ENCODE results near the gene POPDC2.
"Not testable (repeated sequence)": the region's sequence is repeated elsewhere in the genome, so short reads cannot be mapped to it uniquely, and the experiment has no call there.

Gene POPDC2, protein sequence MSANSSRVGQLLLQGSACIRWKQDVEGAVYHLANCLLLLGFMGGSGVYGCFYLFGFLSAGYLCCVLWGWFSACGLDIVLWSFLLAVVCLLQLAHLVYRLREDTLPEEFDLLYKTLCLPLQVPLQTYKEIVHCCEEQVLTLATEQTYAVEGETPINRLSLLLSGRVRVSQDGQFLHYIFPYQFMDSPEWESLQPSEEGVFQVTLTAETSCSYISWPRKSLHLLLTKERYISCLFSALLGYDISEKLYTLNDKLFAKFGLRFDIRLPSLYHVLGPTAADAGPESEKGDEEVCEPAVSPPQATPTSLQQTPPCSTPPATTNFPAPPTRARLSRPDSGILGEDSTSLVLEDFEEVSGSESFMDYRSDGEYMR

DNA sequence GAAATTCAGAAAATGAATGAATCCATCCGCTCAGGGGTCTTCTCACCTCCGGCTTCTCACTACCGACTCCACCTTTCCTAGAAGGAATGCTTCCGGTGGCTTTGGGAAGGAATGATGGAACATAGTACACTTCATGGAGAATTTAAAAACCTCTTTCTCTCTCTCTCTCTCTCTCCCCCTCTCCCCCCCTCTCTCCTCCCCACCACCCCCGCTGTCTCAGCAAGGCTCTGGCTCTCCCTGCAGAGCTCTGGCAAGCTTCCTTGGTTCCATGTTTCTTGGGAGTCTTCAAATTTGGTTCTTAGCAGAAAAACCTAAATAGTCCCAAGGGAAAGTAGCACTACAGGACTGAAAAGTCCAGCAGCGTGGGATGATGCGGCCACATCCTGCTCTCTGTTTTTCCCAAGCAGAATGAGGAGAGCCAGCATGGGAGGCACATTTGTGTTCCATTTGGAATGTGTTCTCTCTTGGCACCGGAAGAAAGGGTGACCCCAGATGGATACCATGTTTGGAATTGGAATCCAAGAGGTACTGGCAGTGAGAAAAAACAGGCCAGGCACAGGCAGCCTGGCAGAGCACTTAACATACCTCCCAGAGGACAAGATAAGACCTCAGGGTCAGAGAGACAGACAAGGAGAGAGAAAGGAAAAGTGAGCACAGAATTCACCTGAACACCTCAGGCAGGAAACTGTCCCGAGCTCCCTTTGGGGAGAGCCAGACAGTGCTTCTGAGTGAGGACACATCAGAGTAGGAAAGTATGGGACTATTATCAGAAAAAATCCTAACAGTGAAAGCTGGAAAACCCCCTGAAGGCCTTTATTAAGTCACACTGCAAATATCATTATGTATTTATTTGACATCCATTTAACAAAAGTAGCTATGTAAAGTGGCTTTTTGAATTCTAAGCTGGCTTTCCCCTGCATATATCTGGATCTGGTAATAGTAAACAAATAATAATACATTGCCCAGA lies at the start of gene POPDC2:
Gene POPDC2, minus strand, starts transcription at position 116 of the 967 bp plus-strand sequence. CDS start 166 bp downstream, outside the sequence.
- peak; percentile 93 for DNase-seq

DNA sequence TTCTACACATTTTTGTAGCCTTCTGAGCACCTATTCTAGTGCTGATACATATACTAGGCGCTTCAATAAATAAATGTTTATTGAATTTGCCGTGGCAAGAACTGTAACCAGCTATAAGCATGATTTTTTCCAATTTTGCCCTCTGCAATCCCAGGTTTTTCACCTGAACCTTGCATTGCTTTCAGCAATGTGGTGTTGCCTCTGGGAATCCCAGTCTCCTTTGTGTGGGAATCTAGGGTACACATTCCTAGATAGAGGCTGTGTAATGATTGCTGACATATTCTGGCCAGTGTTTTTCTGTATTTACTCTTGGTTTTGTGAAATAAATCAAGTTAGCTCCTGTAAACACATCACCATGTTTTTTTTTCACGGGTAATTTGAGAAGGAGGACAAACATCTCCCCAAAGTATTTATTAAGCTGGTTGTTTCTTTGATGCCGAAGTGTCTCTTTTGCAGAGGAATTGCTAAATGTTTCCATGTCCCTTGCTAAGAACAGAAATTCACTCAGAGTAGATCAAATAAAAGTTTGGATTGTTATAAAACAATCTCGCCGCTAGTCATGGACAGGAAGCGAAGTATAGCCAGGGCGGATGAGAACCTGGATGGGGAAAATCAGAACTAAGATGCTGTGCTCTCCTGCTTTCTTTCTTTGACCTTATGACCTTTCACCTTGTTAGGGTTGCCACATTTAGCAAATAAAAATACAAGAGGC lies 43.6 kb upstream of the POPDC2 start:
- DNase-seq, result no peak

DNA sequence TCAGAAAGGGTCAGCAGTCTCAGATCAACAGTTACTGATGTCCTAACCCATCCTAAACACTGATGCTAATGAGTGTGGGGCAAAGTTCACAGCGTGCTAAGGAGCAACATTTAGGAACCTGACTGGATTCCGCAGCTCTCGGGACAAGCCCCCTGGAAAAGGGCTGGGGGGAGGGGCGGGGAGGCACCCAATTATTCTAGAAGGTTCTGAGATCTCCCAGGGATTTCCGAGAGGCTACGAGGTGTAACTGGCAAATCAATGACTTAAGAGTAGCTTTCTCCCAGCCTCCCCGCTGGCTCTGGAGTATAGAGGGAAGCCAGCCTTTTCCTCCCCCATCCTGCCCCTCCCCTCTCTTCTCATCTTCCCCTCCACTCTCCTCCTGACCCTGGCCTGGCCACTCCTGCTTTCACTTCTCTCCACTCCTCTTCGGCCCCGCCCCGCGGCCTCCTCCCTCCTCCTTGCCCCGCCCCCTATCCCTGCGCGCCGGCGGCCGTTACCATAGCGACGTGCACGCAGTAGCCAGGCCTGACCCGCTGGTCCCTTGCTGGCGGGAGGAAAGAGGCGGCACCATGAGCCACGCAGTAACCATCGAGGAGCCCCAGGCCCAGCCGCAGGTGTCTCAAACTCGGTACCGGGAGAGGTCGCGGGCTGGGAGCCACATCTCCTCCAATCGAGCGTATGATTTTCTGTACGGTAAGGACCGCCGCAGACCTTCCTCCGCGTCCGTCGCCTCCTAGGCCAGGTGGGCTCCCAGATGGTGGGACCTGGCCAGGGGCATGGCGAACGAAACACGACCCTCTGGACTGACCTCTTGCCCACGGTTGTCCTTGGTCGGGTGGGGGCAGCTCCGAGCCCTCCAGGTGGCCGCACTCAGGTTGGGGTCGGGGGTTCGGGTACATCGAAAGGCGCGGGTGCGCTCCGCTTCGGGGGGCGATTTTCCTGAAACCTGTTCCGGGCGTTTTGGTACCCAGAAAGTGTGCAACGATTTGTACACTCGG lies 42.4 kb upstream of the POPDC2 start, which contains the start of gene CFAP91:
Gene CFAP91, plus strand, starts transcription at position 493 of the 998 bp plus-strand sequence. Its CDS starts 77 bp downstream, at position 570.
- DNase-seq, result peak; percentile 99

DNA sequence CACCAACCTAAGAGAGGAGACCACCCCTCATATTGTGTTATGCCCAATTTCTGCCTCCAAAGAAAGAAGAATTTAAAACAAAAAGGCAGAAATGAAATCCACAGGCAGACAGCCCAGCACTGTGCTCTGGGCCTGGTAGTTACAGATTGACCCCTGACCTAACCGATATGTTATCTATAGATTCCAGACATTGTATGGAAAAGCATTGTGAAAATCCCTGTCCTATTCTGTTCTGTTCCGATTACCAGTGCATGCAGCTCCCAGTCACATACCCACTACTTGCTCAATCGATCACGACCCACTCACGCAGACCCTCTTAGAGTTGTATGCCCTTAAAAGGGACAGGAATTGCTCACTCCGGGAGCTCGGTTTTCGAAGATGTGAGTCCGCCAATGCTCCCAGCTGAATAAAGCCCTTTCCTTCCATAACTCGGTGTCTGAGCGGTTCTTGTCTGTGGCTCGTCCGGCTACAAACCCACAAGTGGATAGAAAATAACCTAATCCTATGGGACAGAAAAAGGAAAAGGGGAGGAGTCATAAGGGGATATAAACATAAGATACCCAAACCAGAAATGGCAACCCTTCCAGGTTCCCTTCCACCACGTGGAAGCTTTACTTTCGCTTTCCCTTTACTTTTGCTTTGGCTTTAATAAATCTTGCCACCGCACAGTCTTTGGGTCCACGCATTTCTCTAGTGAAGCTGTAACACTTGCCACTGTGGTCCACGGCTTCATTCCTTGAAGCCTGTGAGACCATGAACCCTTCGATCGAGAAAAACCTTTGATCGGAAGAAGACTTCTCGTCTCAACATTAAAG lies 40.7 kb upstream of the POPDC2 start:
- DNase-seq, result no peak

DNA sequence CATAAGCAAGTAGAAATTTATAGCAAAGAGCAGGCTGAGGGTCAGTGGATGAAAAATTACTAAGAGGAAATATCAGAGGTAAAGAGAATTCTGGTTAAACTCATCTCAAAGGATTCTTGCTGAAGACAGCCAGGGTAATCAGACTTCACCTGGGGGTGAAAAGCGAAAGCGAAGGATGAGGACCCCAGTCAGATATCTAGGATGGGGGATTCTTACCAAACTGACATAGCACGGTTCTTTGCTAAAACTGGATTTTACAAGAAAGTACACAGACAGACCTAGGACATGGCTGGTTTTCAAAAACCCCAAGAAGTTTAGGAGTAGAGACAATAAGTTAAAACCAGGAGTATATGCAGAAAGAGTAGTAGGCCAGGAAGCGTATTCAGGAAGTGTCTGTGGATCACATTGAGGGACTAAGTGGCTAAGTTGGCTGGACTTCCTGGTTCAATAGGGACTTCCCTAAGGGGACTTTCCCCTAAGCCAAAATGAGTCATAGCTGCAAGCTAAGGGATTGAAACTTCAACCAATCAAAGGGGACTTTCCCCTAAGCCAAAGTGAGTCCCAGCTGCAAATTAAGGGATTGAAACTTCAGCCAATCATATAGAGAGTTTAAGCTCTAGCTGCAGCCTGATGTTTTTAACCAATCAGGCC lies 40.0 kb upstream of the POPDC2 start:
- no peak for DNase-seq

DNA sequence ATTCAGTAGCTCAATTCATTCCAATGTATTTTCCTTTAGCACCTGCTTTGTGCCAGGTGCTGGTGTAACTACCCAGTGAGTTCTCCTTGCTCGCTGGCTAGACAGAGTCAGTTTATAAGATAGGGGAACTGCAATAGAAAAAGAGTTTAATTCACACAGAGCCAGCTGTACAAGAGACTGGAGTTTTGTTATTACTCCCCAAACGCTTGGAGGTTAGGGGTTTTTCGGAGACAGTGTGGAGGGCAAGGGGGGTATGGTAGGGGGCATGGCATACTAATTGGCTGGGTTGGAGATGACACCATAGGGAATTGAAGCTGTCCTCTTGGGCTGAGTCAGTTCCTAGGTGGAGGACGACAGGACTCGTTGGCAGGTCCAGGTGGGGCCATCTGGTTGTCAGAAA lies 37.0 kb upstream of the POPDC2 start:
- DNase-seq, result no peak

DNA sequence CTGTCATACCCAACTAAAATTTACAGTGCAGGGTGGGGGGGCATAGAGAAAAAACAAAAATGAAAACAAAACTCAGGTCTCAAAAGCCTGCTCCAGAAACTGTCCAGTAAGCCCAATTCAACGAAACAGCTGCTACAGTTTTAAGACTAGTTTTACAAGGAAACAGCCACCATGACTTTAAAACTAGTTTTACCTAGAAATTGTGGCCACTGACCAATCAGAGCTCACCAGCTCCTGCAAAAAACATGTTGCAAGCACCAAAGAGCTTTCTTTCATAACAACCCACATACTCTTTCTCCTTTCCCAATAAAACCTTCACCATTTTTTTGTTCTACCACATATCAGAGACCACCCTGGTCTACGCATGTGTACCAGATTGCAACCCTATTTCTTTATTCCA lies 35.1 kb upstream of the POPDC2 start:
- no peak for DNase-seq

DNA sequence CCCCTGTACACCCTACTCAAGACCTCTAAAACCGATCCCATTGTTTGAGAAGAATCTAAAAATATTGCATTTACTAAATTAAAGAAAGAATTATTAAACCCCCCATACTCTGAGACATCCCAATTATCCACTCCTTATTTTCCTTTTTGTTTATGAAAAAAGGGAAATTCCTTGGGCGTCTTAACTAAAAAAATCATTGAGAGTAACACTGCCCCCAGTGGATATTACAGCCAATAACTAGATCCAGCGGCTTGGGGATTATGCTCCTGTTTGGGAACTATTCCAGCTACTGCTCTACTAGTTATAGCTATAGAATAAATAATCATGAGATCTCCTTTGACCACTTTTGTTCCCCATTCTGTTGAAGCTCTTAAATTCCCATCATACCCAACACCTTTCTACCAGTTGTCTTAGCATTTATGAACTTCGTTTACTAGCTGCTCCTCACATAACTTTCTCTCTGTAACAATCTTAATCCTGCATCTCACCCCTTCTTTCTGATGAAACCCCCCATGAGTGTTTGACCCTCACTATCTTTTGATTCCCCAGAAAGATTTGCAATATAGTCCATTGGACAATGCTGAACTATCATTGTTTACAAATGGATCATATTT lies 29.8 kb upstream of the POPDC2 start:
- no peak for DNase-seq

DNA sequence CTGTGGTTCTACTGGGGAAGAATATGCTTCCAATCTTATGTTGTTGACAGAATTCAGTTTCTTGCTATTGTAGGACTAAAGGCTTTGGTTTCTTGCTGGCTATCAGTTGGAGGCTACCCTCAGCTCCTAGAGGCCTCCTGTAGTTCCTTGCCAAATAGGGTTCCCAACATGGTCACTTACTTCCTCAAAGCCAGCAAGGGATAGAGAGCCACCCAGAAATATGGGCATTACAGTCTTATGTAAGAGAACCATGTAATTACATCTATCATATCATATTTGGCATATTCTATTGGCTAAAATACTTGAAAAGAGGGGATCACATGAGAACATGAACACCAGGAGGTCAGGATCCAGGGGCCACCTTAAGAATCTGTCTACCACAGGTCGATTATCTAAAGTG lies 23.0 kb upstream of the POPDC2 start:
- no peak for DNase-seq

DNA sequence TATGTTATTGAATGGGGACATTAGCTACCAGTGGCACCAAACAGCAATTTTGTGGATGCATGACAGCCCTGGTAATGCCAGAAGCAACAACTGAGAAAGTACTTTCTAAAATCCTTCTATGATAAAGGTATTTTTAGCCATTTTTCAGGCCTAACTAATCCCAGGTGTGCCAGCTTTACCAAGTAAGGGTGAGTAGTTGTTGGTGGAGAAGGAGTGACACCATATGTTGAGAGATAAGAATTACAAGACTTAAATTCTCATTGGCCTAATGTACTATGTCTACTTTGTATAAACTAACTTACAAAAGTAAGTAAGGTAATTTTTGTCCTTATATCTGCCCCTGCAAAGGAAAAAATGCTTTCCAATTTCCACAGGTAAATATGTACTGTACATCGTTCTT lies 20.9 kb upstream of the POPDC2 start:
- DNase-seq, result no peak

DNA sequence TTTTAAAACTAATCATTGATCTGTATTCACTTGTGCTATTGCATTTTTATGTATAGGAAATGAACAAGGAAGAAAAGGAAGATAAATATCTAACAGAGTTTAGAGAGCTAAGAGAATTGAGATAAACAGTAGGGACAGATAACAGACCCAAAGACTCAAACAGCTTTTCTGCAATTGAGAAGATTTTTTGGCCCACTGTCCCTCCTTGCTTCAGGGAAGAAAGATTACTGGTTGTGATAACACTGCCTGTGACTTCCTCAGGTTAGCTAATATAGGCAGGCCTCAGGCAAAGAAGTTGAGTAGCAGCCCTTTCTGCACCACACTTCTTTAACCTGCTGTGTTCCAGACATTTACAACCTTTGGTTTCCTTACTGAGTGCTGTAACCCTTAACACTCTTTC lies 19.5 kb upstream of the POPDC2 start:
- DNase-seq, result peak; percentile 76

DNA sequence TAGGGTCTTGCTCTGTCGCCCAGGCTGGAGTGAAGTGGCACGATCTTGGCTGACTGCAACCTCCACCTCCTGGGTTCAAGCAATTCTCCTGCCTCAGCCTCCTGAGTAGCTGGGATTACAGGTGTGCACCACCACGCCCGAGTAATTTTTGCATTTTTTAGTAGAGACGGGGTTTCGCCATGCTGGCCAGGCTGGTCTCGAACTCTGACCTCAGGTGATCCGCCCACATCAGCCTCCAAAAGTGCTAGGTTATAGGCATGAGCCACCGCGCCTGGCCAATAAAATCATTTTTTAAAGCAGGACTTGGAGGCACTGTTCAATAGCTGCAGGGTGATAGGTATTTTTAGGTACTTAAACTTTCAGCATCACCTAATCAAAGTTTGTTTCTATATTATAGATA lies 17.8 kb upstream of the POPDC2 start:
- not testable (repeated sequence) for DNase-seq

DNA sequence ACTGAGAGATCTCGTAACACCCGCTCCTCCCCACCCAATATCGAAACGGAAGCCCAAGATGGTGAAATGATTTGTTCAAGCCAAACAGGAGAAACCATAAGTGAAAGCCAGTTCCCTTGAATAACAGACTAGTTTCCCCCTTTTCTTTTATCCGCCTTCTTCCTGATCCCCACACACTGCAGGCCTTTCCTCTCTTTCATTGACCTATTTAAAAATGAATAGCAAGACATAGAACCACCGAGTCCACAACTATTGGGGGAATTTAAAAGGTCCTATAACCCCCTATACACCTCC lies 17.2 kb upstream of the POPDC2 start:
- no peak for DNase-seq

DNA sequence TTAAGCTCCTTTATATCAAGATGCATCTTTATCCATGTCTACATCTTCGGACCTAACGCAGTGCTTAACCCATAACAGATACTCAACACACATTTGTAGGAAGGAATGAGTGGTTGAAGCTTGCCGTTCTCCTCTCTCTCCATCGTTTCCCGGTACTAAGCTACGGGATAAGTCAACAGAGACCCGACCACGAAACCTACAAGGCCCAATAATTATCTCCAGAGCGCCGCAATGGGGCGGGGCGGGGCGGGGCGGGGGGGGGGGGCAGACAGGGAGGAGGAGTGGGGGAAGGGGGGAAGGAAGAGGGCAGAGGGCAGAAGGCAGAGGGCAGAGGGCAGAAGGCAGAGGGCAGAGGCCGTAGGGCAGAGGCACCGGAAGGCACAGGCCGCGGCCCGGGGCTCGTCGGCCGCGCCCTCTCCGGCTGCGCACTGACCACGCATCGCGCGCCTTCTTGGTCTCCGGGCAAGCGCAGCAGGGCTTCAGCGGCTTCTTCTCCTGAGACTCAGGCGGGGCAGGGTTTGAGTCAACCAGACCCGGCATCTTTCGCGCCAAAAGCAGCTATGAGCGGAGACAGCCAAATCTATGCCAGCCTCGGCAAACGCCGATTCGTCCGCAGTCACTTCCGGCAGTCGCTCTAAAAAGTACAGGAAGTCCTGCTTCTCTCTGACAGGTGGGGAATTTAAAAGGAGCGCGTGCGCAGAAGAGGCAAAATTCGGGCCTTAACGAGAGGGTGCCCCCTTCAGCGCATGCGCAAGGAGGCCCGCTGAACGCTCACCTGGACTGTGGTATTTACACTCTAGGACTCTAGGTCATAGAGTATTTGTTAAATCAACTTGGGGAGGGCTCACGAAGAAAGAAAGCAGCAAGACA lies 16.6 kb upstream of the POPDC2 start, which contains the start of gene COX17:
Gene COX17, minus strand, starts transcription at position 636 of the 870 bp plus-strand sequence. Its CDS starts 96 bp downstream, at position 540.
- DNase-seq, result peak; percentile 97

DNA sequence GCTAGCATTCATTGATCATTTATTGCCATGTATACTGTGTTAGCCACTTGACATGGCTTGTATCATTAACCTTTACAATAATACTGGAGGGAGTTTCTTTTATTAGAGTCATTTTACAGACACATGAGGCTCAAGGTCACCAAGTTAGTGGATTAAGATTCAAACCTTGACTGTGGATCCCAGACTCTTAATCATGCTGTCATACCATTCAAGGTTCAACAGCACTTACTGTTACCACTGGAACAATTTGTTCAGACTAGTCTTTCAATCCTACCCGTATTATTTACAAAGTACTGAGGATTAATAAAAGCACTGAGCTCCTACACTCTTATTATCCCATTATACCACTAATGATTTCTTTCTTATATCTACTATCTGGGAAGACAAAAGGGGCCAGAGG lies 15.6 kb upstream of the POPDC2 start:
- DNase-seq, result no peak

DNA sequence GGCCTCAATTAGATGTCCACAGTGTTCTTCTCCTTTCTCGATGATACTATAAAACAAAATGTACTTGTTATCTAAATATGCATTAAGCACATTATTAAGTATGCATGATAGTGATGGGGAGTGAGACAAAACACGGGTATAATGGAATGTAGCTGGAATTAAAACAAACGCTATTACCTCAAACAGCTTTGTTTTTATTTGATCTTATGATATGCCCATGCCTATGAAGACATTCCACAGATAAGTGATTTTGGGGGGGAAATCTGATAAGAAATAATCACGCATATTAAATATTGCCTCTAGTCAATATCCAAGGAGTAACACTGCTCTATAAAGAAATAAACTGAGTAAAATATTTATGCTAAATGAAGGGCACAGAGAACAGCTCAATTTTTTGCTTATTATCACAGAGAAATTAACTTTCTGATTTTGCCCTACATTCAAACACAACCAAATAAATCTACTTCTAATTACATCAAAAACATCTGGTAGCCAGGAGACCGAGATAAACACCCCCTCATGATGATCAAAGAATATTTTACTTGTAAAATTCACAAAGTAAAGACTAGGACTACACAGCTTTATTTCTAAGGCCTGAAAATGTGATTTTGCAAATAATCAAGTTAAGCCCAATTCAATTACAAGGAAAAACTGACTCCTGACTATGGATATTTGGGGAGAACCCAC lies 14.9 kb upstream of the POPDC2 start:
- no peak for DNase-seq

DNA sequence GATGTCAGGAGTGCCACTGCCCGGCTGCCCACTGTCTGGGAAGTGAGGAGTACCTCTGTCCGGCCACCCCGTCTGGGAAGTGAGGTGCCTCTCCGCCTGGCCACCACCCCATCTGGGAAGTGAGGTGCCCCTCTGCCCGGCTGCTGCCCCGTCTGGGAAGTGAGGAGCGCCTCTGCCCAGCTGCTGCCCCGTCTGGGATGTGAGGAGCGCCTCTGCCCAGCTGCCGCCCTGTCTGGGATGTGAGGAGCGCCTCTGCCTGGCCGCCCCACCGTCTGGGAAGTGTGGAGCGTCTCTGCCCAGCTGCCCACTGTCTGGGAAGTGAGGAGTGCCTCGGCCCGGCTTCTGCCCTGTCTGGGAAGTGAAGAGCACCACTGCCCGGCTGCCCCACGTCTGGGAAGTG lies 13.5 kb upstream of the POPDC2 start:
- no peak for DNase-seq

DNA sequence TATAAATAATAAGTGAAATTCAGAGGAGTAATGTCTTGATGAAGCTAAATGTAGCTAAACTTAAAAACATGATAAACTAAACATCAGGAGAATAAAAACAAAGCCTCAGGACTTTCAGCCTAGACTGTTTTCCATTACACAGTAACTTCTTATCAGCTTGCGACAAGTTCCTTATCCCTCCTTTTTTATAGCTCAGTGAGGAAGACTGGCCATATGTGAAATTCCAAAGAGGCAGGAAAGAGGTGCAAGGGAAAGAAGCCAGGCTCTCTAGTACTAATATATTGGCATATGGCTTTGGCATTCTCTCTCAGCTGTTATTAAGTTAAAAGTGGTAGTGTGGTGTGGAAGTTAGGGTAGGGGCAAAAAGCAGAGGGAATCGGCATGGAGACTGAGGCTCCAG lies 12.4 kb upstream of the POPDC2 start:
- DNase-seq, result no peak

All from islet precursor cell (in vitro differentiated cells).